HG03439 (cell line): ENCODE results near the gene C2orf42.
"Not testable (repeated sequence)": the region's sequence is repeated elsewhere in the genome, so short reads cannot be mapped to it uniquely, and the experiment has no call there.

Experiments used
- ATAC-seq: cut with Tn5 transposase; IDR thresholded peaks from one replicate; pipeline ENCODE4 v1.9.1; 2021; ENCODE audit warnings: mild to moderate bottlenecking, moderate library complexity; ENCODE audit not compliant: unreplicated experiment

Gene C2orf42

GRCh38 chr2:70190418-70191243 lies at the start of gene C2orf42:
Gene C2orf42 (minus strand): TSS chr2:70191019. CDS start chr2:70181985, 9,034 bp downstream.
- peak; percentile 89 for ATAC-seq

DNA sequence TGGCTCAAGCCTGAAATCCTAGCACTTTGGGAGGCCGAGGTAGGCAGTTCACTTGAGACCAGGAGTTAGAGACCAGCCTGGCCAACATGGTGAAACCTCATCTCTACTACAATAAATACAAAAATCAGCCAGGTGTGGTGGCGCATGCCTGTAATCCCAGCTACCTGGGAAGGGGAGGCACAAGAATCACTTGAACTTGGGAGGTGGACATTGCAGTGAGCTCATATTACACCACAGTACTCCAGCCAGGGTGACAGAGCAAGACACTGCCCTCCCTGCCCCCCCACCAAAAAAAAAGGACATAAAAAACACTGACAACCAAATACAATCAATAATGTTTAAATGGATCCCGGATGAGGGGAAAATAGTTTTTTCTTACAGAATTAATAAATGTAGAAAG lies 49.8 kb upstream of the C2orf42 start:
- ATAC-seq: no peak

DNA sequence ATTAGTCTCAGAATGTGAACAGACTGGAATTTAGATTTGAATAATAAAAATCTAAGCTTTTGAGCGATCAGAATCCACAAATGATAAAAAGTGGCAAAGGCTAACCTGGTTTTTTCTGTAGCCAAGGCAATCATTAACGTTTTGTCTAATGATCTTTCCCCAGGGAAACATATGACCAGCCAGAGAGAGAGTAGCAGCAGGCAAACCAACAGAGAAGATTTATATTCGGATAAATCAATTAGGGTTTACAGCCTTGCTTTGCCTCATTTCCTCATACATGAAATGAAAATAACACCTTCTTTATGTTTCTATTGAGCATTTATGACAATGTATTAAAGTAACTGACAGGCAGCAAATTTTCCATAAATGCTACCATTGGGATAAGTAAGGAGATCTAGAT lies 43.1 kb upstream of the C2orf42 start:
- ATAC-seq: no peak

DNA sequence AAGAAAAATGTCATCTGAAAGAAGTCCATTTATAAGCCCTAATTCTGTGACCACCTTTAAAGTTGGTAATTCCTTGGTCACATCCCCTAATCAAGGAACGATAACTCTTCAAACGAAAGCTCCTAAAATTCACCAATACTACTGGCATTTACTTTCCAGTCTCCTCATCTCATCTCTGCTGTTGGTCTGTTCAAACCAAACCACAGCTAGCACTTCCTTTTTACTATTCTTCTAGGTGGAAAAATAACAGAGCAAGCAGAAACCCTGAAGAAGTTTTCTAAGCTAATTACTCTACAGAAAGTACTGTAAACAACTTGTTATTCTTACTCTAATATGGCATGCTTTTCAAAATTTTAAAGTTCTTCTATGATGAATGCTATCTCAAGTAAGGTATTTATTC lies 36.0 kb upstream of the C2orf42 start:
- no peak for ATAC-seq

- ATAC-seq: not testable (repeated sequence)
Measured at GRCh38 chr2:70223305-70223704, 32.5 kb upstream of the C2orf42 start.

DNA sequence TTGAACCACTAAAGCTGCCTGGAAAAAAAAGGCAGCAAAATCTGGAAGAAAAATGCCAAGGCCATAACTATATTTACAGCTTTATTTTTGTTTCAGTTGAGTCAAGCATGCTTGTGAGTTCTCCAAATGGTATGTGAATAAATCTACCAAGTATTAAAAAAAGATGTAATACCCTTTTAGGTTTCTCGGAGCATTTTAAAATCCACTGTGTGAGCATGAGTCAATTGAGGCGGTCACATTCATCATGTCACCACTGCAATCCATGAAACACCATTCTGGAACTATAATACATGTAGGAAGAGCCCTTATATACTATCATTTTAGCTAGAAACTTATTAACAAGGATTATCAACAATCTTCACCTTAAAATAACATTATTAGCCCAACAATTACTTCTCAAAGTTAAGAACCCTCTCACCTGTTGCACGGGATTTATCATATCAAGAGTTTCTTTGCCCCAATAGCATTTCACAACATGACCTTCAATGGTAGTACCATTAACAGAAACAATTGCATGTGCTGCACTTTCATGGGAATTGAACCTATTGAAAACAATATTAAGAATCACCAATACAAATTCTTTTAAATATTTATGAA lies 24.2 kb upstream of the C2orf42 start:
- ATAC-seq: no peak

- ATAC-seq: no peak
Measured at GRCh38 chr2:70214365-70214764, 23.5 kb upstream of the C2orf42 start.

GRCh38 chr2:70212298-70212932 lies 21.6 kb upstream of the C2orf42 start:
- no peak for ATAC-seq

DNA sequence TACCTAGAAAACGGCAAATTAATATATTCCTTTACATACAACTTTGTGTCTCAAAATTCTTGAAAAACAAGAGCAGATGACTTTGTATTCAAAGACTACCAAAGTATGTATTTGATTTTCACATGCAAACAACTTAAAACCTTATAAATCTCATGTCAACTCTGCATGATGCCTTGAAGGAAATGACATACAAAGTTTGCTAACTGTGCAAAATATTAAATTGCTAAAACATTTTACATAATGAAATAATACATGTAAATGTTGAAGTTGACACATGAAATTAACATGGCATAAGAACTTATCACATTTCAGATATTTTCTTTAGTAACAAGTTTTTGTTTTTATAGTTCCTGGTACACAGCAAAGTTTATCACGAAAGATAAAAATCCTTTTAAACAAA lies 20.8 kb upstream of the C2orf42 start:
- no peak for ATAC-seq

GRCh38 chr2:70204452-70204851 lies 13.6 kb upstream of the C2orf42 start:
- no peak for ATAC-seq

- no peak for ATAC-seq
Measured at GRCh38 chr2:70203086-70203485, 12.3 kb upstream of the C2orf42 start.

DNA sequence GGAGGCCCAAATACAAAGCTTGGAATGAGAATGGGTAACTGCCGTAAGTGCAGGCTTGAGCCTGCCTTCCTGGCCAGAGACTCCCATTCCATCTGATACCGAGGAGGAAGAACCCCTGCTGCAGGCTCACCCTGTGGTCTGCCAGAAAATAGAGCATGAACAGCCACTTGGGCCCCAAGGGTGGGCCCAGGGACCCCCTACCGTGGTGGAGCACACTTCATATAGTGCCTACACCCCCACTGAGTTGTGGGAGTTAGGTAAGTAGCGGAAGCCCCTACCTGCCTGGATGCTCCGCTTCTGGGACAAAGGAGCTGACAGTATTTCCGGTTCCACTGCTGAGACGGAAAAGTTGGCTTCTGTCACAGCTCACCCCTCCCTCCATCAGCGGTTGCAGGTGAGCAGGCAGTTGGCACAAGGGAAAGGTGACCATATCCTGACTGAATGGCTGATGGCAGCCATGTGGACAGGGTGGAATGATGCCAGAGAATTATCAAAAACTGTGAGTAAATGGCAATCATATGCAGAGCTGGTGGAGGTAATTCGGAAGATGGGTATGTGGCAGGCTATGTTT lies 11.5 kb upstream of the C2orf42 start:
- ATAC-seq: no peak

DNA sequence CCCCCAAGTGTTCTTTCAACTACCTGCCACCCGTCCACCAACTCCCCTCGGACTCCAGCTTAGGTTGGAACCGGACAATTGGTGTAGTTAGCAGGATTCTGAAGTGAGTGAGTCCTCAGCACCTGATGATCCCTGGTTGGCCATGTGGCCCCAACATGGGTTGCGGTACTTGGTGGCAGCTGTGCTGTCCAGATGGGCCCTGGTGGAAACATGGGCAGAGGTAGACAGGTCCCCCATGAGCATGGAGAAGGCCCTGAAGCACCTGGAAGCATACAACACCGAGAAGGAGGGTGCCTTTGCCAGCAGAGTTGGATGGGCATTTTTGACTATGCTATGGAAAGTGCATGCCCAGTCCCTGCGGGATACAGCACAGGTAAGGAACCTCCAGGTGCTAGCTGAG lies 11.0 kb upstream of the C2orf42 start:
- ATAC-seq: no peak

- no peak for ATAC-seq
Measured at GRCh38 chr2:70201225-70201768, 10.5 kb upstream of the C2orf42 start.

GRCh38 chr2:70199320-70199864 lies 8.6 kb upstream of the C2orf42 start:
- no peak for ATAC-seq

GRCh38 chr2:70192516-70192915 lies 1.7 kb upstream of the C2orf42 start:
- ATAC-seq: no peak

DNA sequence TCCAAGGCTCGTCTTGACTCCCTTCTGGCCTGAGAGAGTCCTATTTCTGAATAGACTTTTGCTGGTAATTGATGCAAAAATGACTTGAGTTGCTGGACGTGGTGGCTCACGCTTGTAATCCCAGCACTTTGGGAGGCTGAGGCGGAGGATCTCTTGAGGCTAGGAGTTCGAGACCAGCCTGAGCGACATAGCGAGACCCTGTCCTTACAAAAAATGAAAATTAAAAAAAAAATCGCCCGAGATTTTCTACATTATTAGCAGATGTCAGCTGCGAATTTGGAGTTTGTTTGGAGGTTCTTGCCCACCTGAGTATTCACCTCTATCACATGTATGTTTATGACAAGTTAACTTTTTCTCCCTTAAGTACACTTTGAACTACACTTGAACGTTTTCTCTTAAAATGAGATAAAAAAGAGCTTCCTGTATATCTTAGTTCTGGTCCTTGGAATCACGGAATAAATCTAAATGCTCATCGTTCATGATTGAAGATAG lies 471 bp upstream of the C2orf42 start:
- no peak for ATAC-seq

GRCh38 chr2:70188460-70188859 lies 2.4 kb downstream of the C2orf42 start:
- ATAC-seq: no peak

GRCh38 chr2:70187170-70187569 lies 3.6 kb downstream of the C2orf42 start:
- not testable (repeated sequence) for ATAC-seq

- ATAC-seq: no peak
Measured at GRCh38 chr2:70182689-70183088, 8.1 kb downstream of the C2orf42 start.
